ENCODE results near the gene USP17L27.
"Not testable (repeated sequence)": the region's sequence is repeated elsewhere in the genome, so short reads cannot be mapped to it uniquely, and the experiment has no call there.

USP17L27 gene

GRCh38 chr4:9379881-9380280, 35.9 kb downstream of the USP17L27 start:
- H3K4me3 ChIP-seq (ENCODE audit: low read depth, low read length); H3K27me3 ChIP-seq (ENCODE audit: control insufficient read depth, insufficient read depth, low read length): not testable (repeated sequence)

GRCh38 chr4:9381012-9381534, 37.1 kb downstream of the USP17L27 start:
- H3K79me2 ChIP-seq; H3K27ac ChIP-seq; H3K9ac ChIP-seq; H3K4me1 ChIP-seq; H3K36me3 ChIP-seq (ENCODE audit: control insufficient read depth, insufficient read depth, low read length); H3K27me3 ChIP-seq (ENCODE audit: control insufficient read depth, insufficient read depth, low read length); H3K9me3 ChIP-seq (ENCODE audit: control insufficient read depth, low read length): not testable (repeated sequence)
- H3K4me2 ChIP-seq (ENCODE audit: low read length): peak overlapping the region; percentile 67
- peak overlapping the region; percentile 67 for H2AFZ ChIP-seq
- H3K4me3 ChIP-seq (ENCODE audit: low read depth, low read length): peak overlapping the region; percentile 57
- peak; percentile 56 for TF ChIP-seq CTCF (IDR thresholded peaks at IDR 0.05)

More at GRCh38 chr4:9379881-9380280, 35.9 kb downstream of the USP17L27 start:
- H2AFZ ChIP-seq; H3K4me2 ChIP-seq (ENCODE audit: low read length); H3K4me1 ChIP-seq; H3K79me2 ChIP-seq; H3K9ac ChIP-seq; H3K9me3 ChIP-seq (ENCODE audit: control insufficient read depth, low read length); H3K36me3 ChIP-seq (ENCODE audit: control insufficient read depth, insufficient read depth, low read length); H3K27ac ChIP-seq: not testable (repeated sequence)

- H3K36me3 ChIP-seq (ENCODE audit: control insufficient read depth, insufficient read depth, low read length): no peaks in the 10 kb centered on the region
- H3K4me3 ChIP-seq (ENCODE audit: low read depth, low read length): no peak overlapping the region
- no peak overlapping the region for H3K4me2 ChIP-seq (ENCODE audit: low read length)
- no peak for TF ChIP-seq CTCF (IDR thresholded peaks at IDR 0.05)
- H3K9me3 ChIP-seq (ENCODE audit: control insufficient read depth, low read length): no peaks in the 10 kb centered on the region
- no peak overlapping the region for H3K9ac ChIP-seq
- H3K27ac ChIP-seq: no peak overlapping the region
- H2AFZ ChIP-seq: no peak overlapping the region
- H3K79me2 ChIP-seq: no peaks in the 10 kb centered on the region
- H3K4me1 ChIP-seq: no peaks in the 10 kb centered on the region
- H3K27me3 ChIP-seq (ENCODE audit: control insufficient read depth, insufficient read depth, low read length): no peaks in the 10 kb centered on the region
Measured at GRCh38 chr4:9384126-9384525, 40.2 kb downstream of the USP17L27 start.

- not testable (repeated sequence) for H3K9ac ChIP-seq, H3K79me2 ChIP-seq, H3K27ac ChIP-seq
Measured at GRCh38 chr4:9389001-9389400, 45.1 kb downstream of the USP17L27 start.

More at GRCh38 chr4:9389001-9389400, 45.1 kb downstream of the USP17L27 start:
- not testable (repeated sequence) for H3K9me3 ChIP-seq (ENCODE audit: control insufficient read depth, low read length); H3K4me3 ChIP-seq (ENCODE audit: low read depth, low read length); H3K36me3 ChIP-seq (ENCODE audit: control insufficient read depth, insufficient read depth, low read length); H3K27me3 ChIP-seq (ENCODE audit: control insufficient read depth, insufficient read depth, low read length); H2AFZ ChIP-seq; H3K4me1 ChIP-seq; H3K4me2 ChIP-seq (ENCODE audit: low read length)
